G401.6 (cell line): Measurements from ENCODE around the gene AKIRIN2.
A peak's percentile ranks its signal among the peaks of the same experiment; 100 is the strongest.

ENCODE experiments used
- FAIRE-seq: peaks from 2 replicates; lab custom pipeline; 2012; peaks lifted over from hg19 to GRCh38; lab: Jason Lieb, UNC

The AKIRIN2 gene

GRCh38 chr6:87701676-87702588 is at the start of gene AKIRIN2:
AKIRIN2 (minus strand) TSS chr6:87702233; CDS start chr6:87701684, 549 bp downstream.
- peak; percentile 96 for FAIRE-seq

GRCh38 chr6:87747646-87748045 is 45.6 kb upstream of the AKIRIN2 start:
- FAIRE-seq, result no peak

GRCh38 chr6:87745966-87746721 is 44.1 kb upstream of the AKIRIN2 start:
- no peak for FAIRE-seq

GRCh38 chr6:87743454-87743853 is 41.4 kb upstream of the AKIRIN2 start:
- no peak for FAIRE-seq

- FAIRE-seq, result no peak
Measured at GRCh38 chr6:87742106-87742505, 40.1 kb upstream of the AKIRIN2 start.

GRCh38 chr6:87741001-87741650 is 39.1 kb upstream of the AKIRIN2 start:
- no peak for FAIRE-seq

- no peak for FAIRE-seq
Measured at GRCh38 chr6:87738744-87739143, 36.7 kb upstream of the AKIRIN2 start.

GRCh38 chr6:87738000-87738399 is 36.0 kb upstream of the AKIRIN2 start:
- no peak for FAIRE-seq

GRCh38 chr6:87736809-87737540 is 34.9 kb upstream of the AKIRIN2 start:
- no peak for FAIRE-seq

- FAIRE-seq, result no peak
Measured at GRCh38 chr6:87731818-87732661, 30.0 kb upstream of the AKIRIN2 start.

GRCh38 chr6:87731080-87731479 is 29.0 kb upstream of the AKIRIN2 start:
- FAIRE-seq, result no peak

- FAIRE-seq, result no peak
Measured at GRCh38 chr6:87729965-87730719, 28.1 kb upstream of the AKIRIN2 start.

GRCh38 chr6:87728706-87729105 is 26.7 kb upstream of the AKIRIN2 start:
- no peak for FAIRE-seq

GRCh38 chr6:87724983-87725811 is 23.2 kb upstream of the AKIRIN2 start:
- FAIRE-seq, result no peak

GRCh38 chr6:87723170-87724078 is 21.4 kb upstream of the AKIRIN2 start:
- no peak for FAIRE-seq

- no peak for FAIRE-seq
Measured at GRCh38 chr6:87722540-87723169, 20.6 kb upstream of the AKIRIN2 start.

GRCh38 chr6:87721311-87721710 is 19.3 kb upstream of the AKIRIN2 start:
- no peak for FAIRE-seq
